Kidney (tissue), 14 donors: ENCODE results near the gene CPZ. TPM values are rescaled to one million over a fixed set of nuclear protein-coding genes. Genes with fewer than 3 reads are reported as not detected.

Source experiments
- DNase-seq, 5 donors: peaks; one replicate each; pipeline ENCODE4 v3.0.0-alpha.2; 2013 to 2020
- FAIRE-seq: peaks from 2 replicates; lab custom pipeline; 2012; peaks lifted over from hg19 to GRCh38; lab: Jason Lieb, UNC
- H3K27ac ChIP-seq, 2 donors: one replicate each; pipeline ENCODE4 v1.7.0; 2013; ENCODE audit warnings: low read depth in 2 of 2, low read length in 2 of 2, inconsistent platforms in 1 of 2
- H3K27me3 ChIP-seq: one replicate; pipeline ENCODE4 v1.7.1; 2013; ENCODE audit warnings: low read length, inconsistent platforms; ENCODE audit not compliant: control insufficient read depth, insufficient read depth
- H3K36me3 ChIP-seq, 3 donors: one replicate each; pipeline versions ENCODE4 v1.7.0 to v1.7.1; 2013; ENCODE audit warnings: low read length in 3 of 3, control low read depth in 1 of 3, inconsistent platforms in 1 of 3; ENCODE audit not compliant: insufficient read depth in 3 of 3, control insufficient read depth in 2 of 3
- H3K4me1 ChIP-seq, 3 donors: one replicate each; pipeline versions ENCODE4 v1.7.0 to v1.7.1; 2013; ENCODE audit warnings: low read length in 3 of 3, inconsistent platforms in 1 of 3, low read depth in 1 of 3; ENCODE audit not compliant: control insufficient read depth in 2 of 3, insufficient read depth in 2 of 3
- H3K4me3 ChIP-seq, 3 donors: one replicate each; pipeline versions ENCODE4 v1.7.0 to v1.8.1; 2013; ENCODE audit warnings: low read length in 3 of 3, control low read depth in 1 of 3, inconsistent platforms in 1 of 3
- H3K9ac ChIP-seq, 3 donors: one replicate each; pipeline versions ENCODE4 v1.7.0 to v1.7.1; 2013; ENCODE audit warnings: low read length in 3 of 3, control low read depth in 1 of 3, inconsistent platforms in 1 of 3
- H3K9me3 ChIP-seq, 3 donors: one replicate each; pipeline versions ENCODE4 v1.7.0 to v1.7.1; 2013; ENCODE audit warnings: low read length in 3 of 3, control low read depth in 1 of 3, inconsistent platforms in 1 of 3; ENCODE audit not compliant: control insufficient read depth in 2 of 3, insufficient read depth in 1 of 3
- CTCF ChIP-seq: IDR thresholded peaks from 3 replicates; pipeline ENCODE4 v1.5.1; 2012; ENCODE audit warnings: mild to moderate bottlenecking, moderate library complexity, borderline replicate concordance; ENCODE audit not compliant: insufficient read depth; ENCODE audit errors: extremely low read depth
- intact Hi-C: fragments of 100-400 bp; cut with DNase I; formaldehyde crosslinking; loops from one replicate; pipeline ENCODE4 v1.11.1; 2022
- polyA plus RNA-seq: library from polyadenylated mRNA; stranded (reverse); fragments of 350-450 nt; fragmentation: Illumina TruSeq; extraction: RNeasy Lipid Tissue Mini Kit (QIAGEN cat#74804); gene quantifications from one replicate; pipeline ENCODE4 v1.2.3, GENCODE V29; 2014; ENCODE audit warnings: low read depth, low replicate concordance; ENCODE audit not compliant: insufficient read depth
- total RNA-seq: library from RNA; stranded (reverse); fragmentation: NEBNext Ultra II Directional; extraction: Animal tissue kit (Norgen Biotek cat#: 25700); gene quantifications from one replicate; pipeline ENCODE4 v1.2.1, GENCODE V29; 2021
- donor health status: control.
- donor health status: control.
- donor health status: control.
- donor health status: control.
- donor health status: control.
- donor health status: DM: yes; HTN: yes; CAD: no.
- donor health status: Normal renal cell carcinoma (clear cell type).

Gene CPZ
- total and polyA plus RNA-seq, 2 donors from 2014 or later: 1.2 to 2.6 TPM

DNA sequence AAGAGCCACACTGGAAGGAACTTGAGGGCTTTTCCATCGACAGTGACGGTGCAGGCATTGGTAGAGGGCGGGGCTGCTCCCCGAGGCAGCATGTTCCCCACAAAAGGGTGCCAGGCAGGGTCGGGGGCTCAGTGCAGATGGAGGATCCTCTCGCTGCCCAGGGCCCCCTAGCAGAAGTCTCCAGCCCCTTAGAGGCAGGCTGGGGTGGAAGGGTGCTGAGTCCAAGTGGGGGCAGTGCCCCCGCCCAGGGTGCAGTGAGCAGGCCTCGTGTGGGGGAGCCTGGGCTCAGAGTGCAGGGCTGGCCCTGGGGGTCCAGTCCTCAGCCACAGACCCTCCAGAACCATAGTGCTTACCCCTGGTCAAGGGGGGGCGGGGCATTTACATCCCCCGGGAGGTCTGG, 9.0 kb downstream of the CPZ start:
- Histone ChIP-seq H3K36me3 (no peaks in the 10 kb centered on the region), H3K27ac (no peak overlapping the region), H3K4me3 (no peak overlapping the region), H3K9ac (no peak overlapping the region), H3K9me3 (no peaks in the 10 kb centered on the region), H3K4me1 (no peaks in the 10 kb centered on the region), H3K27me3 (no peaks in the 10 kb centered on the region)
- DNase-seq (no peak), FAIRE-seq (no peak)
- no peak for TF ChIP-seq CTCF
- intact Hi-C loops: no loop called here

DNA sequence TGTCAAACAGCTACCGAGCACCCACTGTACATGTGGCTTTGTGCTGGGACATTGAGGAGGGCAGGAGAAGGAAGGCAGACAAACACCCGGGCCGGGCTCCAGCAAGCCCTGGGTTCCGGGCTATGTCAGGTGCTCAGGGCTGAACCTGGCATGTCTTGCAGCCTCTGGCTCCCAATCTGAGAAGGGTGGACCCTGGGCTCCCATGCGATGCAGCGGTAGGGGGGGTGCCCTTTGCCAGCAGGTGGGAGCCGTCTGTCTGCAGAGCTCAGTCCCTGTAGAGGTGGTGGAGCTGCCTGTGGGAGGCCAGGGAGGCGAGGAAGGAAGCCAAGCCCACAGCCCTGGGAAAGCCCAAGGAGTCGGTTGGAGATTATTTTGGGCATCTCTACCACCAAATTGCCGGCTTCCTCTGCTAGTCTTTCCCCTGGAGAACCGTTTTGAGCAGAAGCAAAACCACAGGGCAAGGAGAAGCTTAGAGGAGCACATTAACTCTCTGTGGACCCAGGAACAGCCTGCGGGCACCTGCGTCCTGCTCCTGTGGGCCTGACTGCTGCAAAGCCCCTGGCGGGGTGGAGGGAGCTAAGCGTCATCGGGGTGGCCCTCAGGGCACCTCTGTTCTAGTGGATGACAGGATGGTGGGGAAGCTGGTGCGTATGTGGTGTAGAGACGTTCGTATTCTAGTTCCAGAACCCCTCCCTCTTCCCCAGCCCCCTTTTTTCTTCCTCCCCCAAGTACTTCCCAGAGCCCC, 10.3 kb downstream of the CPZ start:
- intact Hi-C loops: no loop called here
- no peak overlapping the region for H3K9ac ChIP-seq
- no peaks in the 10 kb centered on the region for H3K27me3 ChIP-seq
- no peaks in the 10 kb centered on the region for H3K36me3 ChIP-seq
- H3K4me3 ChIP-seq: no peak overlapping the region
- H3K27ac ChIP-seq: no peak overlapping the region
- no peak for FAIRE-seq
- H3K9me3 ChIP-seq: no peaks in the 10 kb centered on the region
- no peak for DNase-seq
- no peak for TF ChIP-seq CTCF
- H3K4me1 ChIP-seq: no peaks in the 10 kb centered on the region

GRCh38 chr4:8603931-8604330, 11.4 kb downstream of the CPZ start:
- H3K36me3 ChIP-seq: no peaks in the 10 kb centered on the region
- no peaks in the 10 kb centered on the region for H3K4me1 ChIP-seq
- no peak for DNase-seq
- no peaks in the 10 kb centered on the region for H3K9me3 ChIP-seq
- H3K27me3 ChIP-seq: no peaks in the 10 kb centered on the region
- H3K27ac ChIP-seq: no peak overlapping the region
- H3K9ac ChIP-seq: no peak overlapping the region
- no peak for FAIRE-seq
- no peak for TF ChIP-seq CTCF
- no peak overlapping the region for H3K4me3 ChIP-seq
- intact Hi-C loops: no loop called here

- FAIRE-seq (no peak), DNase-seq (no peak)
- Histone ChIP-seq H3K4me1 (no peaks in the 10 kb centered on the region), H3K9ac (no peak overlapping the region), H3K36me3 (no peaks in the 10 kb centered on the region), H3K27ac (no peak overlapping the region), H3K4me3 (no peak overlapping the region), H3K9me3 (no peaks in the 10 kb centered on the region), H3K27me3 (no peaks in the 10 kb centered on the region)
- intact Hi-C loops: no loop called here
- no peak for TF ChIP-seq CTCF
Observed at GRCh38 chr4:8605289-8605688, 12.7 kb downstream of the CPZ start.
